ENCODE measurements around the gene C1QL1.
A peak's percentile ranks its signal among the peaks of the same experiment; 100 is the strongest.

The C1QL1 gene

DNA sequence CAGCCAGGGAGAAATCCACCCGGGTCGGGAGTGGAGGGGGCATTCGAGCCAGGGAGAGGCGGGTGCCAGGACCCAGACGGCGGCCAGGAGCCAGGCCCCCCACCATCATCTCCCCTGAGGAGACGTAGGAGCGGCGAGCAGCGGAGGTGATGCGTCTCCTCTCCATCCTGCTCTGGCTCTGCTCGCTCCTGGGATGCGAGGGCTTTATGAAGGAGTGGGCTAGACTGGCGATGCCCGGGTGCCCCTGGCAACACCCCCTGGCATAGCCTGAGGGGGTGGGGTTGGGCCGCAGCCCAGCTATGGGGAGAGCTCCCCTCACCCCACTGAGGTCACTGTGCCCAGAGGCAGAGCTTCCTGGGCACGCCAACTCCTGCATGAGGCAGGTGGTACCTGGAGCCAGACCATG lies 52.8 kb downstream of the C1QL1 start, which contains the start of gene GFAP:
TSS of gene GFAP (minus strand) at position 180 of the 406 bp plus-strand sequence. CDS start at position 166, 14 bp downstream.
- no peak for DNase-seq
- no peak for TF ChIP-seq GATA1 (IDR thresholded peaks at IDR 0.05; ENCODE audit: low read depth, low read length)
- TF ChIP-seq POLR2A (IDR thresholded peaks at IDR 0.05; ENCODE audit: low read length) = no peak

DNA sequence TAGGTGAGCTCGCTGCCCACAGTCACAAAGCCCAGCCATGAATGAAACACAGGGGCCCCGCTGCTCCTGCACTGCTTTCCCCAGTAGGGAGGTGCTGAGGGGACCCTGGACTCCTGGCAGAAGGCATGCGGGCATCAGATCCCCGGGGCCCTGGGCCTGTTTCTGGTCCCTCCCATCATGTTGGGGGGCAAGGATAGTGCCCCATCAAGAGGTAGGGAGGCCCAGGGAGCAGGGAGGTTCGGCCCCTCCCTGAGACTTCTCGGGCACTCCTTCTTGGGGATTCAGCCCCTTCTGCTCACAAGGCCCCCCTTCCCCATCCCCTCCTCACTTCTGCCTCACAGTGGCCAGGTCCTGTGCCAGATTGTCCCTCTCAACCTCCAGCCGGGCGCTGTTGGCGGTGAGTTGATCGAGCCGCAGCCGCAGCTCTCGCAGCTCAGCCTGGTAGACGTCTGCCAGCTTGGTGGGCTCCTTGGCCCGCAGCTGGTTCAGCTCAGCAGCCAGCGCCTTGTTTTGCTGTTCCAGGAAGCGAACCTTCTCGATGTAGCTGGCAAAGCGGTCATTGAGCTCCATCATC lies 53.3 kb downstream of the C1QL1 start:
- TF ChIP-seq POLR2A (IDR thresholded peaks at IDR 0.05; ENCODE audit: low read length) (no peak), GATA1 (IDR thresholded peaks at IDR 0.05; ENCODE audit: low read depth, low read length) (no peak)
- no peak for DNase-seq

DNA sequence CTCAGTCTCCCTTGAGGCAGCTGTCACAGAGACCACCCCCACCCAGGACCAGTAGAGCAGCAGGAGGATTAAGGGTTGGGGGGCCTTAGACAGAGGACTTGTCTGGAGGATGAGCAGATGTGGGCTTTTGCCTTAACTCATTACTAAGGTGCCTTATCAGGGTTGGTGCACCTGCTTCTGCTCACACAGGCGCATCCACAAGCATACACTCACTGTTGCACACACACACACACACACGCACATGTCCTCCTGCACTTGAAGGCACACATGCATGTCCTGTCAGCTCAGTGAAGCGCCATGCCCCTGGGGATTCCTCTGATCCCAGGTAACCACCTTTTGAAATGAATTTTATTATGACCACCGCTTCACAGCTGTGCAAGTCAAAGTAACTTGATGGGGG lies 54.0 kb downstream of the C1QL1 start:
- no peak for TF ChIP-seq GATA1 (IDR thresholded peaks at IDR 0.05; ENCODE audit: low read depth, low read length)
- TF ChIP-seq POLR2A (IDR thresholded peaks at IDR 0.05; ENCODE audit: low read length) = no peak
- DNase-seq = peak in 1 of 2 experiments; percentile 37

DNA sequence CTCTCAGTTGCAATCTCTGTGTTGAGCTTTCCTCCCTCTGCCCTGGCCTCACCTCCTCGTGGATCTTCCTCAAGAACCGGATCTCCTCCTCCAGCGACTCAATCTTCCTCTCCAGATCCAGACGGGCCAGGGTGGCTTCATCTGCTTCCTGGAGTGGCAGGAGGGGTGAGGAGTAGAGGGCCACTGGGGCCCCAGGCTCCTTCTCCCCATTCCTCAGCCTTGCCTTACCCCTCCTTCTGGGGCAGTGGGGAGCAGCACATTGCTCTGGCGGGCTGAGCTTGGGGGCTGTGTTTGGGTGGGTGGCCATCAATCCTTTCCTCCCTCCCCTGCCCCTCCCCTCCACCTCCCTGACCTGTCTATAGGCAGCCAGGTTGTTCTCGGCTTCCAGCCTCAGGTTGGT lies 54.4 kb downstream of the C1QL1 start:
- no peak for DNase-seq
- TF ChIP-seq GATA1 (IDR thresholded peaks at IDR 0.05; ENCODE audit: low read depth, low read length) = no peak
- TF ChIP-seq POLR2A (IDR thresholded peaks at IDR 0.05; ENCODE audit: low read length) = no peak

DNA sequence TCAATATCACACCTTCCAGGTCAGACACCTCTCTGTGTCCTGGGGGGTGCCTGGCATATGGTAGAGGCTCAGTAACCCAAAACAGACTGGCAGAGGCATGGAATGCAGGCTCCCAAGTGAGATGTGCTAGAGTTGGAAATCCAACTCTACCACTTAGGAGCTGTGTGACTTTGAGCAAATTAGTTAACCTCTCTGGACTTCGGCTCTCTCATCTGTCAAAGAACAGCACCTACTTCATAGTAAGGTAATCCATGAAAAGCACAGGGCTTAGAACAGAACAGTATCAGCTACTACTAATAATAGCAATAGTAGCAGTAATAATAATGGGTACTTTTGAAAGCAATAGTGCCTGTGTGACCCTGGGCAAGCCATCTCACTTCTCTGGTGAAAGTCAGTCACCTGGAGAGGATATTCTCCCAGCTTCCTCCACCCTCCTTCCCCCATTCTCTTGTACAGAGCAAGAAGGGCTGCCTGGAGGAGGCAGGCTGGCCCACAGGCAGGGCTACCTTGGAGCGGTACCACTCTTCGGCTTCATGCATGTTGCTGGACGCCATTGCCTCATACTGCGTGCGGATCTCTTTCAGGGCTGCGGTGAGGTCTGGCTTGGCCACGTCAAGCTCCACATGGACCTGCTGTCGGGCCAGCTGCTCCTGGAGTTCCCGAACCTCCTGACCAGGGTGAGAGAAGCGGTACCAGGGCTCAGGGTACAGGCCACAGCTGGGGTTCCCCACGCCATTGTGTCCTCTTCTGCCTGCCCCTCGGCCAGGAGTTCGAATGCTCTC lies 55.1 kb downstream of the C1QL1 start:
- no peak for DNase-seq
- no peak for TF ChIP-seq GATA1 (IDR thresholded peaks at IDR 0.05; ENCODE audit: low read depth, low read length)
- no peak for TF ChIP-seq POLR2A (IDR thresholded peaks at IDR 0.05; ENCODE audit: low read length)

DNA sequence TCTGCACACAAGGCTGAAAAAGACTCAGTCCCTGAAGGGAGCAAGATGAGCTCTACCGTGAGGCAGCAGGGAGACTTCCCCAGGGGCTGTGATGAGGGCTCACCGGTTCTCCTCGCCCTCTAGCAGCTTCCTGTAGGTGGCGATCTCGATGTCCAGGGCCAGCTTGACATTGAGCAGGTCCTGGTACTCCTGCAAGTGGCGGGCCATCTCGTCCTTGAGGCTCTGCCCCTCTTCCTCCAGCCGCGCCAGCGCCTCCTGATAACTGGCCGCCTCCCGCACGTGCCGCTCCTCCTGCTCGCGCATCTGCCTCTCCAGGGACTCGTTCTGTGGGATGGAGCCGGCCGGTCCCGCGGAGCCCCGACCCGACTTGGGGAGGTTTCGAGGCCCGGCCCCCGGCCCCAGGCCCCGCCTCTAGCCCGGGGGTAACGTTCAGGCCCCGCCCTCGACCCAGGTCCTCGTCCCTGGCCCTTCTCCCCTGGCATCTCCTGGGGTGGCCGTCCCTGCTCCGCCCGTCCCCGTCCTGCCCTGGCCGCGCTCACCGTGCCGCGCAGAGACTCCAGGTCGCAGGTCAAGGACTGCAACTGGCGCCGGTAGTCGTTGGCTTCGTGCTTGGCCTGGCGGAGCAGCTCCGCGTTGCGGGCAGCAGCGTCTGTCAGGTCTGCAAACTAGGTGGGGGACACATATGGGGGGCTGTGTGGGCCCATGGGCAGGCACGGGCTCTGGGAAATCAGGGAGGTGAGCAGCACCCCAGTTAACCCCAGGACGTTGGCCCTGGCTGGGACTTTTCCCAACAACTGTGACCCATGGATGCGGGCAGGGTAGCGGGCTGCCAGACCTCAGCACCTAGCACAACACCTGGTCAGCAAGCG lies 56.7 kb downstream of the C1QL1 start:
- peak; percentile 66 to 70 for DNase-seq
- TF ChIP-seq POLR2A (IDR thresholded peaks at IDR 0.05; ENCODE audit: low read length) (no peak), GATA1 (IDR thresholded peaks at IDR 0.05; ENCODE audit: low read depth, low read length) (no peak)

DNA sequence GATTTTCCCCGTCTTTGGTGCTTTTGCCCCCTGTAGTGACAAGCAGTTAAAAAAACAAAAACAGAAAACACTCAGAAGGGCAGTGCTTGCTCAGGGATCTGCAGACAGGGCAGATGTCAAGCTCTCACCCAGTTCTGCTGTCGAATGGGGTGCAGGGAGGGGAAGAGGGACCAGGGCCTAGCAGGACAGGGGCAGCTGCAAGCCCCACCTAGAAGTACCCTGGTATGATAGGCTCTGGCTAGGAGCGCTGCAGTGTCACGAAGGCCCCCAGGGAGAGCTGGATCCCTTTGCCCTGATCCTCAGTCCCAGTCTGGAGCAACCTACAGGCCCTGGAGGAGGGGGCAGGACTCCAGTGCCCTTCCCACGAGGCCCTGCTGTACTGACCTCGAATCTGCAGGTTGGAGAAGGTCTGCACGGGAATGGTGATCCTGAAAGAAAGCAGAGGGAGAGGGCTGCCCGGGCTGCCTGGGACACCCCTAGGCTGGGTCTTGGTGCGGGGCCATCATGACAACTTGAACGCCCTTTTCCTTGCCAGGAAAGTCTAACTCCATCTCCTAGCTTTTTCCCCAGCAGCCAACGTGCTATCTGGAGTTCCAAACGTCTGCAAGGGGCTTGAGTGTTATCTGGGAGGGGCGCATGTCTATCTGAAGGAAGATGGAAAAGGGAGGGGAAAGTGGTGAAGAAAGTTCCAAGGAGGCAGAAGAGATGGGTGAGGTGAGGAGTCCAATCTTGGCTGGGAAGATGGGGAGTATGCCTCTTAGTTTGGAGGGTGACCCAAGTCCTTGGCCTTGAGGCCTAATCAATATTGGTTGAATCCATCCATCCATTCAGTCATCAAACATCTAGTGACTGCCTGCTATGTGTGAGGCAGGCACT lies 57.6 kb downstream of the C1QL1 start:
- TF ChIP-seq POLR2A (IDR thresholded peaks at IDR 0.05; ENCODE audit: low read length) (no peak), GATA1 (IDR thresholded peaks at IDR 0.05; ENCODE audit: low read depth, low read length) (no peak)
- DNase-seq = no peak
